Erythroblast (primary cell): ENCODE results near the gene MED22.

ENCODE experiments used
- DNase-seq, 2 experiments: peaks; one replicate each; lab custom pipeline; 2025; lab: John Stamatoyannopoulos, UW
- GATA1 ChIP-seq: IDR thresholded peaks from 2 replicates; pipeline ENCODE4 v1.6.1; 2011; ENCODE audit warnings: low read depth, mild to moderate bottlenecking, control low read depth, low read length, moderate library complexity
- POLR2A ChIP-seq: IDR thresholded peaks from 2 replicates; pipeline ENCODE4 v1.6.1; 2011; ENCODE audit warnings: mild to moderate bottlenecking, low read length

Gene MED22

GRCh38 chr9:133369933-133370332, 22.0 kb upstream of the MED22 start:
- TF ChIP-seq POLR2A, result no peak
- no peak for TF ChIP-seq GATA1
- DNase-seq, result no peak

- no peak for TF ChIP-seq GATA1
- TF ChIP-seq POLR2A, result no peak
- DNase-seq, result no peak
These were observed 21.5 kb upstream of the MED22 start for GRCh38 chr9:133369422-133369821.

GRCh38 chr9:133368249-133368881, 20.4 kb upstream of the MED22 start:
- TF ChIP-seq GATA1, result no peak
- no peak for TF ChIP-seq POLR2A
- no peak for DNase-seq

- no peak for DNase-seq
- TF ChIP-seq GATA1 (no peak), POLR2A (no peak)
These were observed 19.8 kb upstream of the MED22 start for GRCh38 chr9:133367778-133368177.

GRCh38 chr9:133367221-133367620, 19.3 kb upstream of the MED22 start:
- DNase-seq, result no peak
- TF ChIP-seq GATA1 (no peak), POLR2A (no peak)

- no peak for DNase-seq
- no peak for TF ChIP-seq POLR2A
- TF ChIP-seq GATA1, result no peak
These were observed 18.5 kb upstream of the MED22 start for GRCh38 chr9:133366435-133366834.

- TF ChIP-seq POLR2A (no peak), GATA1 (no peak)
- peak; percentile 86 to 90 for DNase-seq
These were observed 14.6 kb upstream of the MED22 start for GRCh38 chr9:133362359-133363044.

- no peak for DNase-seq
- TF ChIP-seq POLR2A (no peak), GATA1 (no peak)
These were observed 13.7 kb upstream of the MED22 start for GRCh38 chr9:133361507-133362092.

GRCh38 chr9:133360400-133361393, 12.8 kb upstream of the MED22 start:
- DNase-seq, result peak; percentile 32 to 42
- TF ChIP-seq GATA1 (no peak), POLR2A (no peak)

GRCh38 chr9:133359399-133360175, 11.7 kb upstream of the MED22 start:
- DNase-seq, result peak; percentile 65 to 82
- no peak for TF ChIP-seq POLR2A

GRCh38 chr9:133357656-133358055, 9.7 kb upstream of the MED22 start:
- DNase-seq, result no peak
- TF ChIP-seq GATA1 (no peak), POLR2A (no peak)

GRCh38 chr9:133356391-133357091, 8.6 kb upstream of the MED22 start, which contains the start of the genes SURF1 and SURF2:
TSS of gene SURF1 (minus strand) at chr9:133356487. CDS start at chr9:133356453, 34 bp downstream.
TSS of gene SURF2 (plus strand) at chr9:133356550. CDS start at chr9:133356593, 43 bp downstream.
- TF ChIP-seq POLR2A (no peak), GATA1 (no peak)
- DNase-seq, result peak; percentile 89 to 93
